SK-N-MC (cell line): ENCODE data around the gene ZNF142.

Experiments used
- EZH2 ChIP-seq: fragments of 200-600 bp; sonication (generic); IDR thresholded peaks from one replicate; pipeline ENCODE4 v1.6.1; 2017; ENCODE audit warnings: antibody characterized with exemption
- FOXP2 ChIP-seq: optimal IDR thresholded peaks from 2 replicates; pipeline ENCODE3; 2011; ENCODE audit warnings: mild to moderate bottlenecking, moderate library complexity; ENCODE audit not compliant: insufficient read depth; ENCODE audit errors: extremely low read length, control extremely low read depth
- POLR2AphosphoS5 ChIP-seq: IDR thresholded peaks from 2 replicates; pipeline ENCODE4 v1.6.1; 2012; ENCODE audit warnings: mild to moderate bottlenecking, low read depth, low read length, borderline replicate concordance

DNA sequence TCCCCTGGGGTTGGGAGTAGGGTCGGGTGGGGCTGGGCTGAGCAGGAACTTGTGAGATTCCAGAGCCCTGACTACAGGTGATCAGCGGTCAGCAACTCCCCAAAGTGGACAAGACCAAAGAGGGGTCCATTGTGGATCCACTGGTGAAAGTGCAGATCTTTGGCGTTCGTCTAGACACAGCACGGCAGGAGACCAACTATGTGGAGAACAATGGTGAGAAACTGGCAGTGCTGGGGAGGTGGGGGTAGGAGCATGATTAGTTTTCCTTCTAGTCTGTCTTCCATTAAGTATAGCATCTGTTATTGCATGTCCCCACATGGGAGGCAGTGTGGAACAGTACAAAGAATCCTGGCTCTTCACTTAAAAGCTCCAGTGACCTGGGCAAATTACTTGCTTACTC is 23.7 kb downstream of the ZNF142 start:
- no peak for TF ChIP-seq POLR2AphosphoS5
- no peak for TF ChIP-seq EZH2
- TF ChIP-seq FOXP2: no peak
